EH (cell line): ENCODE measurements around the gene GABBR2.

Experiments
- DNase-seq: peaks from one replicate; pipeline ENCODE4 v3.0.0-alpha.2; 2015; ENCODE audit warnings: low read depth

The GABBR2 gene

GRCh38 chr9:98541684-98542230, 167.0 kb downstream of the GABBR2 start:
- DNase-seq, result no peak

- no peak for DNase-seq
Measured at GRCh38 chr9:98540476-98540875, 168.3 kb downstream of the GABBR2 start.

GRCh38 chr9:98539954-98540353, 168.8 kb downstream of the GABBR2 start:
- peak; percentile 9 for DNase-seq

GRCh38 chr9:98538626-98539031, 170.1 kb downstream of the GABBR2 start:
- DNase-seq, result peak; percentile 61

GRCh38 chr9:98538203-98538602, 170.5 kb downstream of the GABBR2 start:
- no peak for DNase-seq

GRCh38 chr9:98536542-98537173, 172.1 kb downstream of the GABBR2 start:
- DNase-seq, result no peak

- no peak for DNase-seq
Measured at GRCh38 chr9:98533866-98534265, 174.9 kb downstream of the GABBR2 start.

- no peak for DNase-seq
Measured at GRCh38 chr9:98533132-98533531, 175.6 kb downstream of the GABBR2 start.

- no peak for DNase-seq
Measured at GRCh38 chr9:98532574-98532973, 176.2 kb downstream of the GABBR2 start.

GRCh38 chr9:98532147-98532546, 176.6 kb downstream of the GABBR2 start:
- DNase-seq, result no peak

GRCh38 chr9:98530806-98531386, 177.8 kb downstream of the GABBR2 start:
- no peak for DNase-seq

- no peak for DNase-seq
Measured at GRCh38 chr9:98530275-98530674, 178.5 kb downstream of the GABBR2 start.

GRCh38 chr9:98529841-98530240, 178.9 kb downstream of the GABBR2 start:
- no peak for DNase-seq

GRCh38 chr9:98523231-98523901, 185.4 kb downstream of the GABBR2 start:
- peak; percentile 63 for DNase-seq

GRCh38 chr9:98522487-98522886, 186.2 kb downstream of the GABBR2 start:
- DNase-seq, result no peak

GRCh38 chr9:98521141-98521540, 187.6 kb downstream of the GABBR2 start:
- peak; percentile 83 for DNase-seq

- peak; percentile 49 for DNase-seq
Measured at GRCh38 chr9:98520221-98520960, 188.3 kb downstream of the GABBR2 start.

- DNase-seq, result no peak
Measured at GRCh38 chr9:98519641-98520040, 189.1 kb downstream of the GABBR2 start.

GRCh38 chr9:98518556-98518955, 190.2 kb downstream of the GABBR2 start:
- no peak for DNase-seq

- DNase-seq, result no peak
Measured at GRCh38 chr9:98517761-98518160, 191.0 kb downstream of the GABBR2 start.

- no peak for DNase-seq
Measured at GRCh38 chr9:98516897-98517503, 191.7 kb downstream of the GABBR2 start.
